GM19324 (cell line): ENCODE data around the gene MACC1.

Source experiments
- ATAC-seq: cut with Tn5 transposase; IDR thresholded peaks from one replicate; pipeline ENCODE4 v1.9.1; 2021; ENCODE audit warnings: mild to moderate bottlenecking, moderate library complexity; ENCODE audit not compliant: unreplicated experiment, low FRiP score

The MACC1 gene

GRCh38 chr7:20229646-20230500, 12.7 kb upstream of the MACC1 start:
- ATAC-seq, result no peak

- ATAC-seq, result no peak
Measured at GRCh38 chr7:20229081-20229480, 11.9 kb upstream of the MACC1 start.

- no peak for ATAC-seq
Measured at GRCh38 chr7:20228654-20229053, 11.5 kb upstream of the MACC1 start.

- no peak for ATAC-seq
Measured at GRCh38 chr7:20227291-20227795, 10.2 kb upstream of the MACC1 start.

- no peak for ATAC-seq
Measured at GRCh38 chr7:20226860-20227259, 9.7 kb upstream of the MACC1 start.

- no peak for ATAC-seq
Measured at GRCh38 chr7:20225384-20225783, 8.2 kb upstream of the MACC1 start.

- no peak for ATAC-seq
Measured at GRCh38 chr7:20224025-20224424, 6.8 kb upstream of the MACC1 start.

GRCh38 chr7:20223356-20223755, 6.2 kb upstream of the MACC1 start:
- no peak for ATAC-seq

GRCh38 chr7:20222219-20222828, 5.1 kb upstream of the MACC1 start:
- ATAC-seq, result no peak

- ATAC-seq, result no peak
Measured at GRCh38 chr7:20220921-20221547, 3.9 kb upstream of the MACC1 start.

GRCh38 chr7:20220293-20220761, 3.1 kb upstream of the MACC1 start:
- ATAC-seq, result peak; percentile 23

- ATAC-seq, result peak; percentile 85
Measured at GRCh38 chr7:20219446-20220292, 2.5 kb upstream of the MACC1 start.

- no peak for ATAC-seq
Measured at GRCh38 chr7:20219062-20219445, 1.9 kb upstream of the MACC1 start.

- no peak for ATAC-seq
Measured at GRCh38 chr7:20218279-20218678, 1.1 kb upstream of the MACC1 start.

- no peak for ATAC-seq
Measured at GRCh38 chr7:20216406-20217036, 663 bp downstream of the MACC1 start.

- no peak for ATAC-seq
Measured at GRCh38 chr7:20214921-20215669, 2.1 kb downstream of the MACC1 start.

- no peak for ATAC-seq
Measured at GRCh38 chr7:20214132-20214531, 3.1 kb downstream of the MACC1 start.

- ATAC-seq, result no peak
Measured at GRCh38 chr7:20213378-20213777, 3.8 kb downstream of the MACC1 start.

- no peak for ATAC-seq
Measured at GRCh38 chr7:20211376-20211775, 5.8 kb downstream of the MACC1 start.
